H1 (cell line): ENCODE data around the gene AHRR.

Source experiments
- CEBPB ChIP-seq: IDR thresholded peaks from 2 replicates; pipeline ENCODE4 v1.6.1; 2012; ENCODE audit warnings: low read depth, low read length
- CHD2 ChIP-seq: IDR thresholded peaks from 2 replicates; pipeline ENCODE4 v1.6.1; 2012; ENCODE audit warnings: low read length, improper control_type of control experiment
- EP300 ChIP-seq, 2 experiments: IDR thresholded peaks; 1 replicate in 1 of 2; 2 replicates in 1 of 2; pipeline ENCODE4 v1.6.1; 2011 to 2012; ENCODE audit warnings: low read depth in 2 of 2, low read length in 2 of 2, mild to moderate bottlenecking in 2 of 2, borderline replicate concordance in 1 of 2, inconsistent platforms in 1 of 2, moderate library complexity in 1 of 2
- GABPA ChIP-seq: IDR thresholded peaks from 2 replicates; pipeline ENCODE4 v1.6.1; 2011; ENCODE audit warnings: mild to moderate bottlenecking, low read length, moderate library complexity, borderline replicate concordance; ENCODE audit not compliant: insufficient read depth
- JUN ChIP-seq: IDR thresholded peaks from 2 replicates; pipeline ENCODE4 v1.6.1; 2011; ENCODE audit warnings: low read depth, mild to moderate bottlenecking, improper control_type of control experiment, low read length
- JUND ChIP-seq: IDR thresholded peaks from 2 replicates; pipeline ENCODE4 v1.6.1; 2011; ENCODE audit warnings: mild to moderate bottlenecking, improper control_type of control experiment, low read length
- KDM1A ChIP-seq: fragments of 200-600, 300-600 bp; sonication (generic); IDR thresholded peaks from 2 replicates; pipeline ENCODE4 v1.7.1; 2016; ENCODE audit warnings: mild to moderate bottlenecking, low read length, borderline replicate concordance
- PHF8 ChIP-seq: fragments of 200-600 bp; sonication (generic); conservative IDR thresholded peaks from 2 replicates; pipeline ENCODE4 v1.7.1; 2012; ENCODE audit warnings: low read depth, mild to moderate bottlenecking, inconsistent platforms, low read length, moderate library complexity
- RAD21 ChIP-seq, 2 experiments: IDR thresholded peaks in 1 of 2; conservative IDR thresholded peaks in 1 of 2; 2 replicates each; pipeline ENCODE4 v1.6.1; 2011; ENCODE audit warnings: low read depth in 2 of 2, low read length in 2 of 2, improper control_type of control experiment in 1 of 2, inconsistent platforms in 1 of 2, mild to moderate bottlenecking in 1 of 2, moderate library complexity in 1 of 2
- RFX5 ChIP-seq: IDR thresholded peaks from 2 replicates; pipeline ENCODE4 v1.6.1; 2011; ENCODE audit warnings: low read depth, low read length, improper control_type of control experiment, borderline replicate concordance
- TBP ChIP-seq: IDR thresholded peaks from 2 replicates; pipeline ENCODE4 v1.6.1; 2011; ENCODE audit warnings: low read depth, low read length, improper control_type of control experiment
- TF ChIP-seq, protein P1 (sequence below), 3 experiments: IDR thresholded peaks; 1 replicate in 2 of 3; 2 replicates in 1 of 3; pipeline versions ENCODE4 v1.5.1 to v1.6.1; 2011; ENCODE audit warnings: low read length in 3 of 3, mild to moderate bottlenecking in 3 of 3, inconsistent platforms in 2 of 3, low read depth in 1 of 3, moderate library complexity in 1 of 3; ENCODE audit not compliant: insufficient read depth in 1 of 3; ENCODE audit errors: control extremely low read depth in 1 of 3
- TF ChIP-seq, protein P2 (sequence below): IDR thresholded peaks from 2 replicates; pipeline ENCODE4 v1.6.1; 2011; ENCODE audit warnings: low read depth, mild to moderate bottlenecking, low read length; ENCODE audit not compliant: insufficient read depth
- TF ChIP-seq, protein P3 (sequence below): IDR thresholded peaks from 2 replicates; pipeline ENCODE4 v1.6.1; 2012; ENCODE audit warnings: low read length, inconsistent platforms

DNA sequence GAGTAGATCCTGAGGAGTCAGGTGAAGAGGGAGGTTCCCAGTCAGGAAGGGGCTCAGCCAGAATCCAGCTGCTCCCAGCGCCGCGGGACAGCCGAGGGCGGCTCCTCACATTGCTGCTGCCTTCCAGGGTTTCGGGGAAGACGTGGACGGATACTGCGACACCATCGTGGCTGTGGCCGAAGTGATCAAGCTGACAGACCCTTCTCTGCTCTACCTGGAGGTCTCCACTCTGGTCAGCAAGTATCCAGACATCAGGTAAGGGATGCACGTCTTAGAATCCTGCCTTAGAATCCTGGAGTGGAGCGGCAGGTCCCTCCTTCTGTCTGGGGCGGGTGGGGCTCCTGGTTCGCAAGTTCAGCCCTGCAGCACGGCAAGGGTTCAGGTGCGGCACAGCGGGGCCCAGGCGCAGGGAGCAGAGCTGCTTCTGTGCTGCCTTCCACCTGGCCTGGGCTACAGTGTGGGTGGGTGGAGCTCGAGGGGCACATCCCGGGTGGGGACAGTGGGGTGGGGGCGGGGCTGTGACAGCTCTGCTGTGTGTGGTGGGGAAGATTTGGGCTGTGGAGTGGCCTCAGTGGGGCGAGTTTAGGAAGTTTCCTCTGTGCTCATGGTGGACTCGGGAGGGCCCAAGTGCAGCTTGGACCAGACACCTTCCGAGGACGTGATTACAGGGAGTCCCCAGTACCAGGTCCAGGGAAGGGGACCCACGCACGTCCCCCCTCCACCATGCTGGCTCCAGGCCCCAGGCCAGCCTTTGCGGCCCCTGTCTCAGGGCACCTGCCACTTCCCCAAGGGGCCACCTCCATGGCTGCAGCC, 144.3 kb downstream of the AHRR start:
- TF ChIP-seq, protein P1, sequence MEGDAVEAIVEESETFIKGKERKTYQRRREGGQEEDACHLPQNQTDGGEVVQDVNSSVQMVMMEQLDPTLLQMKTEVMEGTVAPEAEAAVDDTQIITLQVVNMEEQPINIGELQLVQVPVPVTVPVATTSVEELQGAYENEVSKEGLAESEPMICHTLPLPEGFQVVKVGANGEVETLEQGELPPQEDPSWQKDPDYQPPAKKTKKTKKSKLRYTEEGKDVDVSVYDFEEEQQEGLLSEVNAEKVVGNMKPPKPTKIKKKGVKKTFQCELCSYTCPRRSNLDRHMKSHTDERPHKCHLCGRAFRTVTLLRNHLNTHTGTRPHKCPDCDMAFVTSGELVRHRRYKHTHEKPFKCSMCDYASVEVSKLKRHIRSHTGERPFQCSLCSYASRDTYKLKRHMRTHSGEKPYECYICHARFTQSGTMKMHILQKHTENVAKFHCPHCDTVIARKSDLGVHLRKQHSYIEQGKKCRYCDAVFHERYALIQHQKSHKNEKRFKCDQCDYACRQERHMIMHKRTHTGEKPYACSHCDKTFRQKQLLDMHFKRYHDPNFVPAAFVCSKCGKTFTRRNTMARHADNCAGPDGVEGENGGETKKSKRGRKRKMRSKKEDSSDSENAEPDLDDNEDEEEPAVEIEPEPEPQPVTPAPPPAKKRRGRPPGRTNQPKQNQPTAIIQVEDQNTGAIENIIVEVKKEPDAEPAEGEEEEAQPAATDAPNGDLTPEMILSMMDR (IDR thresholded peaks at IDR 0.05; ENCODE audit: control extremely low read depth in 1 of 3, insufficient read depth in 1 of 3, low read depth in 1 of 3, low read length in 3 of 3): no peak
- TF ChIP-seq JUN (no peak), CEBPB (no peak), EP300 (IDR thresholded peaks at IDR 0.05; ENCODE audit: borderline replicate concordance in 1 of 2, low read depth in 2 of 2, low read length in 2 of 2) (no peak), TBP (no peak), PHF8 (no peak), RAD21 (IDR thresholded peaks at IDR 0.05 in 1 of 2, conservative IDR thresholded peaks at IDR 0.05 in 1 of 2; ENCODE audit: low read depth in 2 of 2, low read length in 2 of 2) (no peak), RFX5 (no peak), CHD2 (no peak), GABPA (no peak), JUND (no peak), KDM1A (no peak)
- TF ChIP-seq, protein P2, sequence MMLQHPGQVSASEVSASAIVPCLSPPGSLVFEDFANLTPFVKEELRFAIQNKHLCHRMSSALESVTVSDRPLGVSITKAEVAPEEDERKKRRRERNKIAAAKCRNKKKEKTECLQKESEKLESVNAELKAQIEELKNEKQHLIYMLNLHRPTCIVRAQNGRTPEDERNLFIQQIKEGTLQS: no peak
- TF ChIP-seq, protein P3, sequence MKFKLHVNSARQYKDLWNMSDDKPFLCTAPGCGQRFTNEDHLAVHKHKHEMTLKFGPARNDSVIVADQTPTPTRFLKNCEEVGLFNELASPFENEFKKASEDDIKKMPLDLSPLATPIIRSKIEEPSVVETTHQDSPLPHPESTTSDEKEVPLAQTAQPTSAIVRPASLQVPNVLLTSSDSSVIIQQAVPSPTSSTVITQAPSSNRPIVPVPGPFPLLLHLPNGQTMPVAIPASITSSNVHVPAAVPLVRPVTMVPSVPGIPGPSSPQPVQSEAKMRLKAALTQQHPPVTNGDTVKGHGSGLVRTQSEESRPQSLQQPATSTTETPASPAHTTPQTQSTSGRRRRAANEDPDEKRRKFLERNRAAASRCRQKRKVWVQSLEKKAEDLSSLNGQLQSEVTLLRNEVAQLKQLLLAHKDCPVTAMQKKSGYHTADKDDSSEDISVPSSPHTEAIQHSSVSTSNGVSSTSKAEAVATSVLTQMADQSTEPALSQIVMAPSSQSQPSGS: no peak
